ENCODE results near the gene FAM228A.

FAM228A gene

DNA sequence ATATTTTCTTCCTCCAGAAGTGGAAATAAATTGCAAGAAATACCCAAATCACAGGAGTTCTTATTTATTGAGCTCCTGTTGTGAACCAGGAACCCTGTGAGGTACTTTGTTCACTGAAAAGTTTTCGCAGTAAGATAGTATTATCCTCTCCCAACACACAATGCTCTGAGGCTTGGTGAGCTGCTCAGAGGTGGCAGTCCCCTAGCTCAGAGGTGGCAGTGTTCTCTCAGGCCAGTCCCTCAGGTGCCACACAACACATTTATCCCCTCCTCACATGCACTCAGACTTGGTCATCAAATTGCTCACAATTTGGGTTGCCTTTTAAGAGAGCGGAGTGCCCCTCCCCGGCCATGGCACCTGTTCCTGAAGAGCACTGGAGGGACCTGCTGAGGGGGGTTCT, 25.9 kb downstream of the FAM228A start:
- Histone ChIP-seq H3K4me3 (ENCODE audit: low read depth, low read length) (no peak overlapping the region), H3K9me3 (ENCODE audit: control insufficient read depth, insufficient read depth, low read depth, low read length) (no peaks in the 10 kb centered on the region), H3K4me1 (ENCODE audit: control insufficient read depth, insufficient read depth, low read length) (no peaks in the 10 kb centered on the region), H3K27ac (ENCODE audit: extremely low read depth, low read depth, low read length) (no peak overlapping the region), H3K36me3 (ENCODE audit: control insufficient read depth in 2 of 2, insufficient read depth in 1 of 2, low read length in 2 of 2) (peaks cover 0 to 20% of the 10 kb centered on the region in 2 experiments; a peak in 1 of 3 replicates)
- no peak for TF ChIP-seq OSR2 (tag by site-specific recombination; IDR thresholded peaks at IDR 0.05)
- TF ChIP-seq ZNF366 (tag by site-specific recombination; conservative IDR thresholded peaks at IDR 0.05) = no peak
- no peak for TF ChIP-seq OVOL3 (tag by site-specific recombination; IDR thresholded peaks at IDR 0.05)
- TF ChIP-seq ZNF404 (tag by site-specific recombination; IDR thresholded peaks at IDR 0.05) = no peak
- TF ChIP-seq, protein P1, sequence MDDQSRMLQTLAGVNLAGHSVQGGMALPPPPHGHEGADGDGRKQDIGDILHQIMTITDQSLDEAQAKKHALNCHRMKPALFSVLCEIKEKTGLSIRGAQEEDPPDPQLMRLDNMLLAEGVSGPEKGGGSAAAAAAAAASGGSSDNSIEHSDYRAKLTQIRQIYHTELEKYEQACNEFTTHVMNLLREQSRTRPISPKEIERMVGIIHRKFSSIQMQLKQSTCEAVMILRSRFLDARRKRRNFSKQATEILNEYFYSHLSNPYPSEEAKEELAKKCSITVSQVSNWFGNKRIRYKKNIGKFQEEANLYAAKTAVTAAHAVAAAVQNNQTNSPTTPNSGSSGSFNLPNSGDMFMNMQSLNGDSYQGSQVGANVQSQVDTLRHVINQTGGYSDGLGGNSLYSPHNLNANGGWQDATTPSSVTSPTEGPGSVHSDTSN (CRISPR knock-in tag; IDR thresholded peaks at IDR 0.05) = no peak
- TF ChIP-seq MEIS1 (CRISPR knock-in tag; IDR thresholded peaks at IDR 0.05; ENCODE audit: borderline replicate concordance) = no peak
- ChIA-PET POLR2A (no interaction called here), CTCF (no interaction called here)

DNA sequence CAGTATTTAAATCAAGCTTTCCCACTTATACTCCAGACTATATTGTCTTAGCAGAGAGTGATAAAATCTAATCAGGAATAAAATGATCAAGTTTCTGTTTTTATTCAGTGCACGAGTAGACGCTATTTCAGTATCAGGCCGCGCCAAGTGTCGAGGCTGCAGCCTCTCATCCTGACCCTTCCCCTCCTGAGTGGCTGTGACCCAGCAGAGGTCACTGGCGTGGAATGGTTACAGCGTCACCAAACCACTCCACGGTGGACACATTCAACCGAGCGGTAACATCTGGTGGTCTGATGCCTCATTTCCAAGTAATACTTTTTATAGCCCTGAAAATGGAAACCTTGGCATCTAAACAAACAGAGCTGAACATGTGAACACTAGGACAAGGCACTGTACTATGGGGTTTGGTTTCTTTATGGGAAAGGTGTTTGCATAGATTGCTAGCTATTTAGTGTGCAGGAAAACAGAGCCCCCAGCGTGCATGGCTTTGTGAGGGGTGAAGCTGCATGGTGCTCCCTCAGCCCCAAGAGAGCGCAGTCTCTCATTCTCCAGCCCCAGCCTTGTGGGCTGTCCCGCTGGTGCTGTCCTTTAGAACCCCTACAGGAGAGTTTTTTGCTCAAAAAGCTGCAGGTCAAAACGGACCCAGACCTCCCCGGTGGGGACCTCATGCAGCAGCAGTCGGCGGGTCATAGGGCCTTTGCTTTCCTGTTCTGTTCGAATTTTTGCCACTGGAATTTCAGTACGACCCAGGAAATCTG, 28.4 kb downstream of the FAM228A start:
- ChIA-PET CTCF (interaction anchor here (0.7 to 1.8 kb wide), 4 partner anchors 15 to 206 kb away, joined by 3 to 5 read pairs (median 3); no protein-coding TSS in a partner anchor), POLR2A (no interaction called here)
- TF ChIP-seq ZFP41 (tag by site-specific recombination; IDR thresholded peaks at IDR 0.05; ENCODE audit: borderline replicate concordance) = no peak
- TF ChIP-seq, protein P2, sequence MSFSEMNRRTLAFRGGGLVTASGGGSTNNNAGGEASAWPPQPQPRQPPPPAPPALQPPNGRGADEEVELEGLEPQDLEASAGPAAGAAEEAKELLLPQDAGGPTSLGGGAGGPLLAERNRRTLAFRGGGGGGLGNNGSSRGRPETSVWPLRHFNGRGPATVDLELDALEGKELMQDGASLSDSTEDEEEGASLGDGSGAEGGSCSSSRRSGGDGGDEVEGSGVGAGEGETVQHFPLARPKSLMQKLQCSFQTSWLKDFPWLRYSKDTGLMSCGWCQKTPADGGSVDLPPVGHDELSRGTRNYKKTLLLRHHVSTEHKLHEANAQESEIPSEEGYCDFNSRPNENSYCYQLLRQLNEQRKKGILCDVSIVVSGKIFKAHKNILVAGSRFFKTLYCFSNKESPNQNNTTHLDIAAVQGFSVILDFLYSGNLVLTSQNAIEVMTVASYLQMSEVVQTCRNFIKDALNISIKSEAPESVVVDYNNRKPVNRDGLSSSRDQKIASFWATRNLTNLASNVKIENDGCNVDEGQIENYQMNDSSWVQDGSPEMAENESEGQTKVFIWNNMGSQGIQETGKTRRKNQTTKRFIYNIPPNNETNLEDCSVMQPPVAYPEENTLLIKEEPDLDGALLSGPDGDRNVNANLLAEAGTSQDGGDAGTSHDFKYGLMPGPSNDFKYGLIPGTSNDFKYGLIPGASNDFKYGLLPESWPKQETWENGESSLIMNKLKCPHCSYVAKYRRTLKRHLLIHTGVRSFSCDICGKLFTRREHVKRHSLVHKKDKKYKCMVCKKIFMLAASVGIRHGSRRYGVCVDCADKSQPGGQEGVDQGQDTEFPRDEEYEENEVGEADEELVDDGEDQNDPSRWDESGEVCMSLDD (tag by site-specific recombination; IDR thresholded peaks at IDR 0.05) = no peak
- TF ChIP-seq ZNF555 (tag by site-specific recombination; conservative IDR thresholded peaks at IDR 0.05) = no peak
- no peak for TF ChIP-seq ZNF37A (tag by site-specific recombination; IDR thresholded peaks at IDR 0.05)
- TF ChIP-seq ZFP37 (tag by site-specific recombination; IDR thresholded peaks at IDR 0.05) = no peak
- no peak for TF ChIP-seq ZNF155 (tag by site-specific recombination; IDR thresholded peaks at IDR 0.05)
- no peak for TF ChIP-seq FEZF1 (tag by site-specific recombination; IDR thresholded peaks at IDR 0.05)
- TF ChIP-seq ZNF501 (tag by site-specific recombination; IDR thresholded peaks at IDR 0.05) = no peak
- TF ChIP-seq ZNF174 (tag by site-specific recombination; IDR thresholded peaks at IDR 0.05) = no peak
- TF ChIP-seq, protein P3, sequence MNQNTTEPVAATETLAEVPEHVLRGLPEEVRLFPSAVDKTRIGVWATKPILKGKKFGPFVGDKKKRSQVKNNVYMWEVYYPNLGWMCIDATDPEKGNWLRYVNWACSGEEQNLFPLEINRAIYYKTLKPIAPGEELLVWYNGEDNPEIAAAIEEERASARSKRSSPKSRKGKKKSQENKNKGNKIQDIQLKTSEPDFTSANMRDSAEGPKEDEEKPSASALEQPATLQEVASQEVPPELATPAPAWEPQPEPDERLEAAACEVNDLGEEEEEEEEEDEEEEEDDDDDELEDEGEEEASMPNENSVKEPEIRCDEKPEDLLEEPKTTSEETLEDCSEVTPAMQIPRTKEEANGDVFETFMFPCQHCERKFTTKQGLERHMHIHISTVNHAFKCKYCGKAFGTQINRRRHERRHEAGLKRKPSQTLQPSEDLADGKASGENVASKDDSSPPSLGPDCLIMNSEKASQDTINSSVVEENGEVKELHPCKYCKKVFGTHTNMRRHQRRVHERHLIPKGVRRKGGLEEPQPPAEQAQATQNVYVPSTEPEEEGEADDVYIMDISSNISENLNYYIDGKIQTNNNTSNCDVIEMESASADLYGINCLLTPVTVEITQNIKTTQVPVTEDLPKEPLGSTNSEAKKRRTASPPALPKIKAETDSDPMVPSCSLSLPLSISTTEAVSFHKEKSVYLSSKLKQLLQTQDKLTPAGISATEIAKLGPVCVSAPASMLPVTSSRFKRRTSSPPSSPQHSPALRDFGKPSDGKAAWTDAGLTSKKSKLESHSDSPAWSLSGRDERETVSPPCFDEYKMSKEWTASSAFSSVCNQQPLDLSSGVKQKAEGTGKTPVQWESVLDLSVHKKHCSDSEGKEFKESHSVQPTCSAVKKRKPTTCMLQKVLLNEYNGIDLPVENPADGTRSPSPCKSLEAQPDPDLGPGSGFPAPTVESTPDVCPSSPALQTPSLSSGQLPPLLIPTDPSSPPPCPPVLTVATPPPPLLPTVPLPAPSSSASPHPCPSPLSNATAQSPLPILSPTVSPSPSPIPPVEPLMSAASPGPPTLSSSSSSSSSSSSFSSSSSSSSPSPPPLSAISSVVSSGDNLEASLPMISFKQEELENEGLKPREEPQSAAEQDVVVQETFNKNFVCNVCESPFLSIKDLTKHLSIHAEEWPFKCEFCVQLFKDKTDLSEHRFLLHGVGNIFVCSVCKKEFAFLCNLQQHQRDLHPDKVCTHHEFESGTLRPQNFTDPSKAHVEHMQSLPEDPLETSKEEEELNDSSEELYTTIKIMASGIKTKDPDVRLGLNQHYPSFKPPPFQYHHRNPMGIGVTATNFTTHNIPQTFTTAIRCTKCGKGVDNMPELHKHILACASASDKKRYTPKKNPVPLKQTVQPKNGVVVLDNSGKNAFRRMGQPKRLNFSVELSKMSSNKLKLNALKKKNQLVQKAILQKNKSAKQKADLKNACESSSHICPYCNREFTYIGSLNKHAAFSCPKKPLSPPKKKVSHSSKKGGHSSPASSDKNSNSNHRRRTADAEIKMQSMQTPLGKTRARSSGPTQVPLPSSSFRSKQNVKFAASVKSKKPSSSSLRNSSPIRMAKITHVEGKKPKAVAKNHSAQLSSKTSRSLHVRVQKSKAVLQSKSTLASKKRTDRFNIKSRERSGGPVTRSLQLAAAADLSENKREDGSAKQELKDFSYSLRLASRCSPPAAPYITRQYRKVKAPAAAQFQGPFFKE (tag by site-specific recombination; IDR thresholded peaks at IDR 0.05; ENCODE audit: borderline replicate concordance) = no peak
- TF ChIP-seq ZNF837 (tag by site-specific recombination; IDR thresholded peaks at IDR 0.05) = no peak
- TF ChIP-seq ZNF423 (tag by site-specific recombination; IDR thresholded peaks at IDR 0.05) = no peak
- no peak for TF ChIP-seq ZNF843 (tag by site-specific recombination; IDR thresholded peaks at IDR 0.05)
- no peak for TF ChIP-seq ZNF175 (tag by site-specific recombination; IDR thresholded peaks at IDR 0.05)
- no peak for TF ChIP-seq ZSCAN16 (tag by site-specific recombination; IDR thresholded peaks at IDR 0.05)
- Histone ChIP-seq H3K9me3 (ENCODE audit: control insufficient read depth, insufficient read depth, low read depth, low read length) (no peaks in the 10 kb centered on the region), H3K4me1 (ENCODE audit: control insufficient read depth, insufficient read depth, low read length) (no peaks in the 10 kb centered on the region), H3K36me3 (ENCODE audit: control insufficient read depth in 2 of 2, insufficient read depth in 1 of 2, low read length in 2 of 2) (peaks cover 0 to 22% of the 10 kb centered on the region in 2 experiments; a peak in 2 of 3 replicates), H3K27ac (ENCODE audit: extremely low read depth, low read depth, low read length) (no peak overlapping the region), H3K4me3 (ENCODE audit: low read depth, low read length) (no peak overlapping the region)

Data from HEK293 (cell line).